HEK293 (cell line): Measurements from ENCODE around the gene TMEM61.

Experiments used
- CTCF ChIA-PET: fragments of 350-600 bp; formaldehyde crosslinking; extraction: SDS; loops from one replicate; lab custom pipeline; 2021; ENCODE audit warnings: antibody characterized with exemption; lab: Yijun Ruan, JAX
- POLR2A ChIA-PET: fragments of 300-600 bp; formaldehyde crosslinking; extraction: SDS; loops from one replicate; lab custom pipeline; 2020; ENCODE audit warnings: antibody characterized with exemption, inconsistent platforms; lab: Yijun Ruan, JAX
- H3K27ac ChIP-seq: fragments of 200-500 bp; sonication (Bioruptor generic); 2 replicates; pipeline ENCODE4 v1.5.1; 2014; ENCODE audit warnings: low read depth, low read length, control low read depth, inconsistent platforms; ENCODE audit errors: extremely low read depth
- H3K36me3 ChIP-seq, 2 experiments: fragments of 200-500 bp in 1 of 2; sonication (Bioruptor generic) in 1 of 2; 1 replicate in 1 of 2; 2 replicates in 1 of 2; pipeline ENCODE4 v1.5.1; 2014 to 2017; ENCODE audit warnings: inconsistent platforms in 2 of 2, low read length in 2 of 2; ENCODE audit not compliant: control insufficient read depth in 2 of 2, insufficient read depth in 1 of 2
- H3K4me1 ChIP-seq: fragments of 200-500 bp; sonication (Bioruptor generic); 2 replicates; pipeline ENCODE4 v1.5.1; 2014; ENCODE audit warnings: mild to moderate bottlenecking, low read length, inconsistent platforms; ENCODE audit not compliant: control insufficient read depth, insufficient read depth
- H3K4me3 ChIP-seq: 2 replicates; pipeline ENCODE4 v1.5.1; 2011; ENCODE audit warnings: low read depth, mild to moderate bottlenecking, control low read depth, low read length, moderate library complexity
- H3K9me3 ChIP-seq: fragments of 200-500 bp; sonication (Bioruptor generic); 2 replicates; pipeline ENCODE4 v1.5.1; 2014; ENCODE audit warnings: low read depth, low read length, inconsistent platforms; ENCODE audit not compliant: control insufficient read depth, insufficient read depth
- HOXD13 ChIP-seq: sonication (generic); formaldehyde crosslinking; IDR thresholded peaks from 2 replicates; pipeline ENCODE4 v1.8.0; 2022; ENCODE audit warnings: missing genetic modification reagents, borderline replicate concordance
- ZBTB48 ChIP-seq: fragments of 450-650 bp; formaldehyde crosslinking; IDR thresholded peaks from 2 replicates; pipeline ENCODE4 v1.5.1; 2016; ENCODE audit warnings: missing biosample characterization, missing genetic modification characterization
- ZNF121 ChIP-seq: fragments of 450-650 bp; formaldehyde crosslinking; IDR thresholded peaks from 2 replicates; pipeline ENCODE4 v1.5.1; 2016; ENCODE audit warnings: missing biosample characterization, missing genetic modification characterization
- ZNF148 ChIP-seq: fragments of 450-650 bp; formaldehyde crosslinking; IDR thresholded peaks from 2 replicates; pipeline ENCODE4 v1.5.0; 2017; ENCODE audit warnings: missing biosample characterization, missing genetic modification characterization, borderline replicate concordance
- ZNF169 ChIP-seq: fragments of 450-650 bp; formaldehyde crosslinking; IDR thresholded peaks from 2 replicates; pipeline ENCODE4 v1.5.1; 2016; ENCODE audit warnings: missing biosample characterization, missing genetic modification characterization
- ZNF19 ChIP-seq: fragments of 450-650 bp; formaldehyde crosslinking; IDR thresholded peaks from 2 replicates; pipeline ENCODE4; 2016; ENCODE audit warnings: missing biosample characterization, missing genetic modification characterization, low read depth
- ZNF366 ChIP-seq: fragments of 450-650 bp; formaldehyde crosslinking; conservative IDR thresholded peaks from 2 replicates; pipeline ENCODE4 v1.5.1; 2016; ENCODE audit warnings: missing biosample characterization, missing genetic modification characterization
- ZNF426 ChIP-seq: fragments of 450-650 bp; formaldehyde crosslinking; IDR thresholded peaks from 2 replicates; pipeline ENCODE4 v1.5.1; 2017; ENCODE audit warnings: missing biosample characterization, missing genetic modification characterization, mild to moderate bottlenecking, inconsistent platforms, moderate library complexity
- ZNF433 ChIP-seq: fragments of 450-650 bp; formaldehyde crosslinking; IDR thresholded peaks from 2 replicates; pipeline ENCODE4 v1.5.1; 2016; ENCODE audit warnings: missing biosample characterization, missing genetic modification characterization, low read depth
- ZNF449 ChIP-seq: fragments of 450-650 bp; formaldehyde crosslinking; IDR thresholded peaks from 2 replicates; pipeline ENCODE4 v1.5.1; 2017; ENCODE audit warnings: missing biosample characterization, mild to moderate bottlenecking, missing genetic modification characterization, moderate library complexity
- ZNF48 ChIP-seq: fragments of 450-650 bp; formaldehyde crosslinking; IDR thresholded peaks from 2 replicates; pipeline ENCODE4 v1.5.1; 2016; ENCODE audit warnings: missing biosample characterization, missing genetic modification characterization
- ZNF560 ChIP-seq: fragments of 450-650 bp; formaldehyde crosslinking; IDR thresholded peaks from 2 replicates; pipeline ENCODE4 v1.5.1; 2017; ENCODE audit warnings: missing biosample characterization, missing genetic modification characterization, borderline replicate concordance
- ZNF561 ChIP-seq: fragments of 450-650 bp; IDR thresholded peaks from 2 replicates; pipeline ENCODE4 v1.5.1; 2018; ENCODE audit warnings: missing biosample characterization, missing genetic modification characterization, borderline replicate concordance
- ZNF585B ChIP-seq: fragments of 450-650 bp; formaldehyde crosslinking; IDR thresholded peaks from 2 replicates; pipeline ENCODE4 v1.5.1; 2016; ENCODE audit warnings: missing biosample characterization, missing genetic modification characterization
- ZNF626 ChIP-seq: fragments of 450-650 bp; sonication (Bioruptor Pico); formaldehyde crosslinking; IDR thresholded peaks from 2 replicates; pipeline ENCODE4 v1.5.1; 2018; ENCODE audit warnings: missing biosample characterization, missing genetic modification characterization, inconsistent platforms
- ZNF645 ChIP-seq: fragments of 450-650 bp; formaldehyde crosslinking; IDR thresholded peaks from 2 replicates; pipeline ENCODE4; 2016; ENCODE audit warnings: missing biosample characterization, missing genetic modification characterization
- ZNF792 ChIP-seq: fragments of 450-650 bp; formaldehyde crosslinking; IDR thresholded peaks from 2 replicates; pipeline ENCODE4 v1.5.1; 2016; ENCODE audit warnings: missing biosample characterization, missing genetic modification characterization
- ZSCAN4 ChIP-seq: fragments of 450-650 bp; formaldehyde crosslinking; IDR thresholded peaks from 2 replicates; pipeline ENCODE4 v1.5.1; 2017; ENCODE audit warnings: missing biosample characterization, missing genetic modification characterization

Gene TMEM61

GRCh38 chr1:54955359-54955758 is 25.1 kb upstream of the TMEM61 start:
- H3K4me1 ChIP-seq: no peaks in the 10 kb centered on the region
- no peak overlapping the region for H3K4me3 ChIP-seq
- TF ChIP-seq ZSCAN4: no peak
- TF ChIP-seq ZNF366 (tag by site-specific recombination): no peak
- TF ChIP-seq ZNF585B (tag by site-specific recombination): no peak
- TF ChIP-seq ZNF121: no peak
- no peak for TF ChIP-seq ZNF449 (tag by site-specific recombination)
- TF ChIP-seq ZNF561 (tag by site-specific recombination): no peak
- TF ChIP-seq ZNF560 (tag by site-specific recombination): no peak
- TF ChIP-seq ZNF792 (tag by site-specific recombination): no peak
- TF ChIP-seq ZNF19 (tag by site-specific recombination): no peak
- no peaks in the 10 kb centered on the region for H3K9me3 ChIP-seq
- ChIA-PET CTCF (interaction anchor here (3.5 kb wide), 1 partner anchor 41 kb away, joined by 12 read pairs; no protein-coding TSS in a partner anchor), POLR2A (no interaction called here)
- no peaks in the 10 kb centered on the region for H3K36me3 ChIP-seq
- no peak overlapping the region for H3K27ac ChIP-seq

- POLR2A ChIA-PET: no interaction called here
- Histone ChIP-seq H3K9me3 (no peaks in the 10 kb centered on the region), H3K4me1 (no peaks in the 10 kb centered on the region), H3K36me3 (no peaks in the 10 kb centered on the region), H3K4me3 (no peak overlapping the region), H3K27ac (no peak overlapping the region)
- CTCF ChIA-PET: interaction anchor here (0.6 to 3.5 kb wide), 5 partner anchors 11 to 64 kb away, joined by 3 to 12 read pairs (median 4); no protein-coding TSS in a partner anchor
- no peak for TF ChIP-seq ZNF626
- no peak for TF ChIP-seq ZBTB48 (tag by site-specific recombination)
- TF ChIP-seq ZNF169 (tag by site-specific recombination): no peak
- TF ChIP-seq ZNF426 (tag by site-specific recombination): no peak
- TF ChIP-seq ZNF148: no peak
- TF ChIP-seq HOXD13 (CRISPR knock-in tag): no peak
- no peak for TF ChIP-seq ZNF48
- no peak for TF ChIP-seq ZNF433 (tag by site-specific recombination)
- TF ChIP-seq ZNF645 (tag by site-specific recombination): no peak
Observed at GRCh38 chr1:54956726-54957125, 23.7 kb upstream of the TMEM61 start.
